Neutrophil (primary cell): ENCODE data around the gene HHIPL1.

Experiments used
- H3K27ac ChIP-seq: fragments of 200-600 bp; sonication (generic); 2 replicates; pipeline ENCODE4 v1.5.1; 2016; ENCODE audit warnings: mild to moderate bottlenecking, moderate library complexity
- H3K27me3 ChIP-seq: fragments of 200-600 bp; sonication (generic); 2 replicates; pipeline ENCODE4 v1.6.0; 2016; ENCODE audit warnings: mild to moderate bottlenecking
- H3K36me3 ChIP-seq: fragments of 200-600 bp; sonication (generic); 2 replicates; pipeline ENCODE4 v1.5.1; 2017
- H3K4me1 ChIP-seq, 2 experiments: fragments of 200-600 bp in 1 of 2; sonication (generic) in 1 of 2; 1 replicate in 1 of 2; 2 replicates in 1 of 2; pipeline versions ENCODE4 v1.5.1 to v1.6.1; 2013 to 2016; ENCODE audit warnings: low read depth in 1 of 2, low read length in 1 of 2, mild to moderate bottlenecking in 1 of 2, moderate library complexity in 1 of 2; ENCODE audit not compliant: control insufficient read depth in 1 of 2, insufficient read depth in 1 of 2
- H3K4me3 ChIP-seq, 2 experiments: fragments of 200-600 bp in 1 of 2; sonication (generic) in 1 of 2; 1 replicate in 1 of 2; 2 replicates in 1 of 2; pipeline ENCODE4 v1.5.1; 2013 to 2016; ENCODE audit warnings: low read depth in 1 of 2, low read length in 1 of 2, mild to moderate bottlenecking in 1 of 2, moderate library complexity in 1 of 2
- H3K9me3 ChIP-seq: fragments of 200-600 bp; sonication (generic); 2 replicates; pipeline ENCODE4 v1.5.1; 2016
- CTCF ChIP-seq: fragments of 200-600 bp; sonication (generic); IDR thresholded peaks from 2 replicates; pipeline ENCODE4 v1.5.1; 2016; ENCODE audit warnings: antibody characterized with exemption

Gene HHIPL1

GRCh38 chr14:99685151-99685591 lies 40.2 kb downstream of the HHIPL1 start:
- Histone ChIP-seq H3K27me3 (peaks cover 91% of the 10 kb centered on the region), H3K27ac (no peak overlapping the region), H3K9me3 (no peaks in the 10 kb centered on the region), H3K36me3 (no peaks in the 10 kb centered on the region), H3K4me1 (peaks cover 12 to 18% of the 10 kb centered on the region in 2 experiments), H3K4me3 (no peak overlapping the region)
- TF ChIP-seq CTCF, result no peak

- Histone ChIP-seq H3K36me3 (no peaks in the 10 kb centered on the region), H3K27ac (no peak overlapping the region), H3K4me1 (peaks cover 12 to 18% of the 10 kb centered on the region in 2 experiments), H3K27me3 (peaks cover 95% of the 10 kb centered on the region), H3K4me3 (no peak overlapping the region), H3K9me3 (no peaks in the 10 kb centered on the region)
- TF ChIP-seq CTCF, result no peak
Observed at GRCh38 chr14:99685596-99685995, 40.7 kb downstream of the HHIPL1 start.

- Histone ChIP-seq H3K27me3 (peaks cover 97% of the 10 kb centered on the region), H3K4me3 (no peak overlapping the region), H3K4me1 (peaks cover 12 to 18% of the 10 kb centered on the region in 2 experiments), H3K27ac (no peak overlapping the region), H3K36me3 (no peaks in the 10 kb centered on the region), H3K9me3 (no peaks in the 10 kb centered on the region)
- no peak for TF ChIP-seq CTCF
Observed at GRCh38 chr14:99686557-99687283, 41.8 kb downstream of the HHIPL1 start.

GRCh38 chr14:99687284-99688209 lies 42.6 kb downstream of the HHIPL1 start:
- H3K27me3 ChIP-seq, result peaks cover 100% of the 10 kb centered on the region
- peaks cover 12 to 18% of the 10 kb centered on the region in 2 experiments for H3K4me1 ChIP-seq

GRCh38 chr14:99688210-99688581 lies 43.3 kb downstream of the HHIPL1 start:
- H3K27ac ChIP-seq, result no peak overlapping the region
- TF ChIP-seq CTCF, result no peak
- H3K9me3 ChIP-seq, result no peaks in the 10 kb centered on the region
- H3K27me3 ChIP-seq, result peaks cover 99% of the 10 kb centered on the region
- H3K36me3 ChIP-seq, result no peaks in the 10 kb centered on the region
- no peak overlapping the region for H3K4me3 ChIP-seq
- peaks cover 8 to 12% of the 10 kb centered on the region in 2 experiments for H3K4me1 ChIP-seq

More at GRCh38 chr14:99687284-99688209, 42.6 kb downstream of the HHIPL1 start:
- Histone ChIP-seq H3K9me3 (no peaks in the 10 kb centered on the region), H3K4me3 (no peak overlapping the region), H3K36me3 (no peaks in the 10 kb centered on the region), H3K27ac (no peak overlapping the region)
- peak; percentile 44 for TF ChIP-seq CTCF
